HG03558 (cell line): ENCODE data around the gene STING1.
"Not testable (repeated sequence)": the region's sequence is repeated elsewhere in the genome, so short reads cannot be mapped to it uniquely, and the experiment has no call there.

Experiments used
- ATAC-seq: cut with Tn5 transposase; IDR thresholded peaks from one replicate; pipeline ENCODE4 v1.9.1; 2021; ENCODE audit warnings: moderate number of reproducible peaks; ENCODE audit not compliant: unreplicated experiment; ENCODE audit errors: extremely low read depth

The STING1 gene

GRCh38 chr5:139445325-139446170 is 37.0 kb downstream of the STING1 start:
- ATAC-seq = no peak

GRCh38 chr5:139443831-139444453 is 38.6 kb downstream of the STING1 start:
- no peak for ATAC-seq

GRCh38 chr5:139440416-139440815 is 42.1 kb downstream of the STING1 start:
- ATAC-seq = not testable (repeated sequence)

- ATAC-seq = no peak
Observed at GRCh38 chr5:139439013-139439903, 43.3 kb downstream of the STING1 start, which contains the start of gene DNAJC18. TSS of gene DNAJC18 (minus strand) at chr5:139439525. CDS start at chr5:139439445, 80 bp downstream.

GRCh38 chr5:139438707-139439012 is 43.9 kb downstream of the STING1 start:
- no peak for ATAC-seq

- no peak for ATAC-seq
Observed at GRCh38 chr5:139435676-139436075, 46.9 kb downstream of the STING1 start.

- ATAC-seq = no peak
Observed at GRCh38 chr5:139431706-139432105, 50.9 kb downstream of the STING1 start.

GRCh38 chr5:139430015-139430414 is 52.5 kb downstream of the STING1 start:
- ATAC-seq = no peak

GRCh38 chr5:139426203-139426885 is 56.2 kb downstream of the STING1 start:
- ATAC-seq = no peak
